Measurements from ENCODE around the gene MGLL. TPM values are rescaled to one million over a fixed set of nuclear protein-coding genes. Genes with fewer than 3 reads are reported as not detected.

Gene MGLL
- total RNA-seq, 1 donor from 2014 or later, result 132 TPM

DNA sequence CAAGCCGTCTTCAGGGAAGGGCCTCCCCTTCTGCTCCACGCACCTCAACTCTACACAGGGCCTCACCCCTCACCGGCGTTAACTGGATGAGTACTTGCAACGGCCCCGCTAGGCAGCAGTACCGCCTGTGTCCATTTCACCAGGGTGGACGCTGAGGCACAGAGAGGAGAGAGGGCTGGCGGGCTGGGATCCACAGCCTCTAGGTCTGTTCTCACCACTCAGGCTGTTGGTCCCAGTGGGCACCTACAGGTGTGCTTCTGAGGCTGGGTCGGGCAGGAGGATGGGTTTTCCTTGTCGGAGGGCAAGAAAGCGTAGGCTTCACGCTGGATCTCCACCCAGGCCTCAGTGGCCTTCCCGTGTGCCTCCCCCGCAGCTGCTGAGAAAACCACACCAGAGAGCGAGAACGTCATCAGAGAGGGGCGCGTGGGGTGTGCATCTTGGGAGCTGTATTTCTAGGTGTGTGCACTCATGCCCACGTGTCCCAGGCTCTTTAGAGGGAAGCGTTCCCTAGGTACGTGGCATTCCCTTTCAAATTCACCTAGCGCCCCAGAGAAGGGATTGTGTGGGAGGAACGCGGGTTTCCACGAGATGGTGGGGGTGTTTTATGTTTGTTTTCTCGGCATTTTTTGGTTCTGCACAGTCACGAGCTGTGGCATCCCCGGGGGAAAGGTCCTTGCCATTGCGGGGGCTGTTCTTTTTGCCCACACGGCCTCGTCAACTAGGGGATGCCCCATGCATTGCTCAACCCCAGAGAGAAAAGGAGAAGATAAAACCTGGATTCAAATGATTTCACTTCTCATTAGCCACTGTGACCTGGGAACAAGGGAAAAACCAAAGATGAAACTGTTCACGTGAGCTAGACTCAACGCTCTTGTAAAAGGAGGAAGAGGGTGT lies 67.7 kb downstream of the MGLL start:
- Histone ChIP-seq H3K27ac (peak overlapping the region; percentile 8), H3K9me3 (no peaks in the 10 kb centered on the region), H3K36me3 (no peaks in the 10 kb centered on the region), H3K4me1 (peaks cover 22% of the 10 kb centered on the region), H3K4me3 (no peak overlapping the region), H3K27me3 (ENCODE audit: low read depth) (no peaks in the 10 kb centered on the region)
- TF ChIP-seq, protein P1, sequence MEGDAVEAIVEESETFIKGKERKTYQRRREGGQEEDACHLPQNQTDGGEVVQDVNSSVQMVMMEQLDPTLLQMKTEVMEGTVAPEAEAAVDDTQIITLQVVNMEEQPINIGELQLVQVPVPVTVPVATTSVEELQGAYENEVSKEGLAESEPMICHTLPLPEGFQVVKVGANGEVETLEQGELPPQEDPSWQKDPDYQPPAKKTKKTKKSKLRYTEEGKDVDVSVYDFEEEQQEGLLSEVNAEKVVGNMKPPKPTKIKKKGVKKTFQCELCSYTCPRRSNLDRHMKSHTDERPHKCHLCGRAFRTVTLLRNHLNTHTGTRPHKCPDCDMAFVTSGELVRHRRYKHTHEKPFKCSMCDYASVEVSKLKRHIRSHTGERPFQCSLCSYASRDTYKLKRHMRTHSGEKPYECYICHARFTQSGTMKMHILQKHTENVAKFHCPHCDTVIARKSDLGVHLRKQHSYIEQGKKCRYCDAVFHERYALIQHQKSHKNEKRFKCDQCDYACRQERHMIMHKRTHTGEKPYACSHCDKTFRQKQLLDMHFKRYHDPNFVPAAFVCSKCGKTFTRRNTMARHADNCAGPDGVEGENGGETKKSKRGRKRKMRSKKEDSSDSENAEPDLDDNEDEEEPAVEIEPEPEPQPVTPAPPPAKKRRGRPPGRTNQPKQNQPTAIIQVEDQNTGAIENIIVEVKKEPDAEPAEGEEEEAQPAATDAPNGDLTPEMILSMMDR (IDR thresholded peaks at IDR 0.05), result no peak
- peak; percentile 39 to 54 for ATAC-seq
- DNase-seq, result peak; percentile 65
- intact Hi-C loops (cut with DNase I), result no loop called here

DNA sequence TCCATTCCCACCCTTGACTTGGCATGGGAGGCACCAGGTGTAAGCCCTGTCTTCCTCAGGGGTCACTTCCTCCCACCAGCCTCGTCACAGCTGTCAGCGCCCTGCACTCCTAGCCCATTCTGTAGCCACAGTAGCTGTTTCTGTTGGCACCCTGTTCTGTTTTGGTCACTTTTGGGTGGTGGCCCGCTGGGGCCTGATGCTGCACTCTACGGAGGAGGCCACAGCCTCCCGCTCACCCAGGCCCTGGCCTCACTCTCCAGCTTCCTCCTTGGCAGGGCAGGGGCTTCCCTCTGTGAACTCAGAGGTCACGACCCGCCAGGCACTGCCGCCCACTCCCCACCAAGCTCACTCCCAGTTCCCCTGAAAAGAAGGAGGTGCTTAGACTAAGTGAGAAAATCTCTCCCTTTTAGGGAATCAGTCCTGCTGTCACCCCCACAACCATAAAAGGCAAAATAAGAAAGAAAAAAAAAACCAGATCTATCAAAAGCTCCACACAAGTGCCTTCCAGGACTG lies 68.4 kb downstream of the MGLL start:
- Histone ChIP-seq H3K9me3 (no peaks in the 10 kb centered on the region), H3K36me3 (no peaks in the 10 kb centered on the region), H3K4me3 (no peak overlapping the region), H3K27me3 (ENCODE audit: low read depth) (no peaks in the 10 kb centered on the region), H3K4me1 (peaks cover 29% of the 10 kb centered on the region), H3K27ac (no peak overlapping the region)
- ATAC-seq, result peak; percentile 26 to 66
- TF ChIP-seq, protein P1 (IDR thresholded peaks at IDR 0.05), result no peak
- intact Hi-C loops (cut with DNase I), result no loop called here
- peak; percentile 65 for DNase-seq

DNA sequence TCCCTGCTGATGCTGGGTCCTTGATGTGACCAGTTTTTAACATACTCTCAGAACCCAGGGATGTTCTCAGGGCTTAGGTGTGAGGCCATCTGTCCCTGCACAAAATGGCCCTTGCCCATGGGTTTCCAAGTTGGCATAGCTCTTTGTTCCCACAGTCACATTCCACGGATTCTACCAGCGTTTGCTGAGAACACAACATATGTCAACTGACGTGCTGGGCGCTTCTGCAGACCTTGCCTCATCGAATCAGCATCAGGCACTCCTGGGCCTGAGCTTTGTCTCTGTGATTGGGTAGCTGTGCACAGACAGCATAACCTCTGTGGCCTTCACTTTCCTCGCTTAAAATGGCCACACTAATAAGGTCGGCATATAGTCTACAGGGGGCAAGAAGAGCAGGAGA lies 69.0 kb downstream of the MGLL start:
- H3K4me3 ChIP-seq, result no peak overlapping the region
- intact Hi-C loops (cut with DNase I), result no loop called here
- H3K4me1 ChIP-seq, result peaks cover 35% of the 10 kb centered on the region
- DNase-seq (no peak), ATAC-seq (no peak)
- no peaks in the 10 kb centered on the region for H3K27me3 ChIP-seq (ENCODE audit: low read depth)
- no peak overlapping the region for H3K27ac ChIP-seq
- TF ChIP-seq, protein P1 (IDR thresholded peaks at IDR 0.05), result no peak
- no peaks in the 10 kb centered on the region for H3K9me3 ChIP-seq
- H3K36me3 ChIP-seq, result no peaks in the 10 kb centered on the region

DNA sequence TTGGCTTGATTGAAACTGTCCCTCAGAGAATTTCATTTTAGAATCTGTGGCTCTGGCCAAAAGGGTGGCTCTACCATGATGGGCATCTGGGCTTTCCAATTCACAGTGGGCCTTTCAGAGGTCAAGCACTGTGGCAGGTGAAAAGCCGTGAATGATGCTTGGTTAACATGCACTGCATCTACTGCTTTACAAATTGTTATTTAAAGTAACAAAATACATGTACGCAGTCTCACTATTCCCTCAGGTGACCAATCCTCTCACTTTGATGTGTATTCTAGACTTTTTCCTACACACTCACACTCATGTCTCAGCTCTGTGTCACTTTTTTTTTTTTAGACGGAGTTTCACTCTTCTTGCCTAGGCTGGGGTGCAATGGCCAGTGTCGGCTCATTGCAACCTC lies 70.5 kb downstream of the MGLL start:
- Histone ChIP-seq H3K27me3 (ENCODE audit: low read depth) (no peaks in the 10 kb centered on the region), H3K4me3 (no peak overlapping the region), H3K36me3 (no peaks in the 10 kb centered on the region), H3K9me3 (no peaks in the 10 kb centered on the region), H3K4me1 (peaks cover 50% of the 10 kb centered on the region), H3K27ac (no peak overlapping the region)
- intact Hi-C loops (cut with DNase I), result no loop called here
- ATAC-seq (no peak), DNase-seq (no peak)
- TF ChIP-seq, protein P1 (IDR thresholded peaks at IDR 0.05), result no peak

DNA sequence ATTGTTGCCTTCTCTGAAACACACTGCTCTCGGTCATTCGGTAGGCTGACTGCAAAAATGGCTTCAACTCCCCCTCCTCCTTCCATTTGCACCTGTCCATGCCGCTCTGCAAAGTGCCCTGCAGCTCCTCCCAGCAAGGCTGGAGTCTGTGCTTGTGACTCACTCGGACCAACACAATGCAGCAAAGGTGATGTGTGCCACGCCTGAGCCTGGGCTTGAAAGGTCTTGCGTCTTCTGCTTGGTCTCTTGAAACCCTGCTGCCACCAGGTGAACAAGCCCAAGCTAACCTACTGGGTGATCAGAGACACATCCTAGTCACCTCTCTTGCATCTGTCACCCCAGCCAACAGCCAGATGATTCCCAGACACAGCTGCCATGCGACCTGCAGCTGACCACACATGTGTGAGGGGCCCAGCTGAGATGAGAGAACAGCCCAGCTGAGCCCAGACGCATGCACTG lies 71.1 kb downstream of the MGLL start:
- Histone ChIP-seq H3K4me3 (no peak overlapping the region), H3K27ac (no peak overlapping the region), H3K9me3 (no peaks in the 10 kb centered on the region), H3K36me3 (no peaks in the 10 kb centered on the region), H3K27me3 (ENCODE audit: low read depth) (no peaks in the 10 kb centered on the region), H3K4me1 (peaks cover 52% of the 10 kb centered on the region)
- intact Hi-C loops (cut with DNase I), result no loop called here
- no peak for DNase-seq
- ATAC-seq, result no peak
- TF ChIP-seq, protein P1 (IDR thresholded peaks at IDR 0.05), result no peak
